Sciatic nerve (tissue), 2 donors: Measurements from ENCODE around the gene MAN2A2. TPM values are rescaled to one million over a fixed set of nuclear protein-coding genes. Genes with fewer than 3 reads are reported as not detected.
"Not testable (repeated sequence)": the region's sequence is repeated elsewhere in the genome, so short reads cannot be mapped to it uniquely, and the experiment has no call there.

Experiments used
- ATAC-seq: fragments of 200-7000 bp; cut with Tn5 transposase; one replicate; pipeline ENCODE4 v1.9.1; 2020; ENCODE audit warnings: mild to moderate bottlenecking, moderate library complexity
- DNase-seq: peaks from one replicate; pipeline ENCODE4 v3.0.0-alpha.2; 2020; ENCODE audit warnings: low spot score
- intact Hi-C: fragments of 100-400 bp; cut with DNase I; formaldehyde crosslinking; loops from one replicate; pipeline ENCODE4 v1.14.2; 2022
- total RNA-seq: library from RNA; stranded (reverse); fragmentation: NEBNext Ultra II Directional; extraction: Animal tissue kit (Norgen Biotek cat#: 25700); gene quantifications from one replicate; pipeline ENCODE4 v1.2.1, GENCODE V29; 2021
- donor health status: DM: no; HTN: no; CAD: no.
- donor health status: DM: no; HTN: no; CAD: no.

The MAN2A2 gene
- total RNA-seq, 1 donor from 2014 or later, result 150 TPM

- DNase-seq (no peak), ATAC-seq (peak; percentile 23)
- intact Hi-C loops, result no loop called here
Observed at GRCh38 chr15:90870354-90871138, 32.6 kb upstream of the MAN2A2 start.

- intact Hi-C loops, result no loop called here
- ATAC-seq (peak; percentile 7), DNase-seq (no peak)
Observed at GRCh38 chr15:90871139-90871715, 31.9 kb upstream of the MAN2A2 start.

GRCh38 chr15:90871716-90872485 is 31.2 kb upstream of the MAN2A2 start:
- ATAC-seq, result no peak
- no peak for DNase-seq
- intact Hi-C loops, result no loop called here

- ATAC-seq, result peak; percentile 3
- no peak for DNase-seq
- intact Hi-C loops, result no loop called here
Observed at GRCh38 chr15:90872486-90873184, 30.5 kb upstream of the MAN2A2 start.

GRCh38 chr15:90873488-90873997 is 29.6 kb upstream of the MAN2A2 start:
- ATAC-seq, result no peak
- DNase-seq, result no peak
- intact Hi-C loops, result no loop called here

GRCh38 chr15:90873998-90874605 is 29.0 kb upstream of the MAN2A2 start:
- ATAC-seq, result no peak
- intact Hi-C loops, result no loop called here

GRCh38 chr15:90874986-90875385 is 28.1 kb upstream of the MAN2A2 start:
- DNase-seq, ATAC-seq, intact Hi-C loops: not testable (repeated sequence)

More at GRCh38 chr15:90873998-90874605, 29.0 kb upstream of the MAN2A2 start:
- DNase-seq, result no peak

- no peak for ATAC-seq
- no peak for DNase-seq
- intact Hi-C loops, result no loop called here
Observed at GRCh38 chr15:90875549-90875981, 27.5 kb upstream of the MAN2A2 start.

GRCh38 chr15:90876046-90876445 is 27.1 kb upstream of the MAN2A2 start:
- no peak for ATAC-seq
- no peak for DNase-seq
- intact Hi-C loops, result no loop called here

GRCh38 chr15:90876512-90877170 is 26.5 kb upstream of the MAN2A2 start:
- no peak for ATAC-seq

GRCh38 chr15:90877315-90877714 is 25.8 kb upstream of the MAN2A2 start:
- no peak for DNase-seq
- intact Hi-C loops, result no loop called here
- no peak for ATAC-seq

More at GRCh38 chr15:90876512-90877170, 26.5 kb upstream of the MAN2A2 start:
- intact Hi-C loops, result no loop called here
- no peak for DNase-seq

- ATAC-seq, result no peak
- intact Hi-C loops, result no loop called here
- no peak for DNase-seq
Observed at GRCh38 chr15:90877996-90878395, 25.1 kb upstream of the MAN2A2 start.

- DNase-seq, result no peak
- intact Hi-C loops, result no loop called here
- ATAC-seq, result no peak
Observed at GRCh38 chr15:90878660-90879059, 24.4 kb upstream of the MAN2A2 start.

- ATAC-seq (no peak), DNase-seq (no peak)
- intact Hi-C loops, result no loop called here
Observed at GRCh38 chr15:90879730-90880366, 23.3 kb upstream of the MAN2A2 start.

- intact Hi-C loops, result no loop called here
- DNase-seq (no peak), ATAC-seq (no peak)
Observed at GRCh38 chr15:90880381-90881145, 22.5 kb upstream of the MAN2A2 start.

GRCh38 chr15:90881181-90881977 is 21.7 kb upstream of the MAN2A2 start:
- intact Hi-C loops, result no loop called here
- ATAC-seq (no peak), DNase-seq (no peak)
